HepG2 (cell line): ENCODE results near the gene RALB. TPM values are rescaled to one million over a fixed set of nuclear protein-coding genes. Genes with fewer than 3 reads are reported as not detected.

Experiments
- ARID5B ChIP-seq: IDR thresholded peaks from 2 replicates; pipeline ENCODE4 v1.4.0; 2020; ENCODE audit warnings: mild to moderate bottlenecking, missing genetic modification reagents
- CCDC6 ChIP-seq: sonication (generic); formaldehyde crosslinking; IDR thresholded peaks from 2 replicates; pipeline ENCODE4 v1.8.1; 2022; ENCODE audit warnings: mild to moderate bottlenecking, missing genetic modification reagents, moderate library complexity
- E2F5 ChIP-seq: sonication (generic); formaldehyde crosslinking; conservative IDR thresholded peaks from 2 replicates; pipeline ENCODE4 v1.4.0; 2020; ENCODE audit warnings: missing genetic modification reagents
- GATA4 ChIP-seq: sonication (generic); IDR thresholded peaks from 2 replicates; pipeline ENCODE4 v1.6.1; 2016; ENCODE audit warnings: antibody characterized with exemption, low read depth, borderline replicate concordance
- IRF2 ChIP-seq: IDR thresholded peaks from 2 replicates; pipeline ENCODE4 v1.6.1; 2018; ENCODE audit warnings: missing genetic modification reagents, missing compliant biosample characterization
- KDM5B ChIP-seq: sonication (generic); formaldehyde crosslinking; IDR thresholded peaks from 2 replicates; pipeline ENCODE4 v1.4.0; 2020; ENCODE audit warnings: missing genetic modification reagents, mild to moderate bottlenecking, borderline replicate concordance
- NFIC ChIP-seq: IDR thresholded peaks from 2 replicates; pipeline ENCODE4 v1.6.1; 2012; ENCODE audit warnings: mild to moderate bottlenecking, low read length, inconsistent platforms
- SALL2 ChIP-seq: sonication (generic); formaldehyde crosslinking; IDR thresholded peaks from 2 replicates; pipeline ENCODE4 v1.8.1; 2023; ENCODE audit warnings: mild to moderate bottlenecking, missing genetic modification reagents, inconsistent platforms
- SMARCC2 ChIP-seq: fragments of 450-650 bp; IDR thresholded peaks from 2 replicates; pipeline ENCODE4 v1.6.1; 2017; ENCODE audit warnings: antibody characterized with exemption, mild to moderate bottlenecking
- STAG1 ChIP-seq: sonication (generic); formaldehyde crosslinking; IDR thresholded peaks from 2 replicates; pipeline ENCODE4 v1.4.0; 2020; ENCODE audit warnings: missing genetic modification reagents
- THRA ChIP-seq: sonication (generic); formaldehyde crosslinking; IDR thresholded peaks from 2 replicates; pipeline ENCODE4 v1.4.0; 2020; ENCODE audit warnings: missing genetic modification reagents, borderline replicate concordance
- ZBTB38 ChIP-seq: sonication (generic); formaldehyde crosslinking; IDR thresholded peaks from 2 replicates; pipeline ENCODE4 v1.5.1; 2020; ENCODE audit warnings: mild to moderate bottlenecking, missing genetic modification reagents
- ZNF30 ChIP-seq: sonication (generic); formaldehyde crosslinking; IDR thresholded peaks from 2 replicates; pipeline ENCODE4 v1.5.0; 2020; ENCODE audit warnings: mild to moderate bottlenecking, missing genetic modification reagents
- ZNF343 ChIP-seq: sonication (generic); formaldehyde crosslinking; IDR thresholded peaks from 2 replicates; pipeline ENCODE4 v1.4.0; 2020; ENCODE audit warnings: mild to moderate bottlenecking, missing genetic modification reagents
- ZNF414 ChIP-seq: sonication (generic); formaldehyde crosslinking; IDR thresholded peaks from 2 replicates; pipeline ENCODE4 v1.5.0; 2020; ENCODE audit warnings: missing genetic modification reagents
- polyA plus RNA-seq, 8 experiments: library from polyadenylated mRNA; depleted of rRNA in 3 of 8; stranded (reverse) in 7 of 8; unstranded in 1 of 8; fragments of >200 nt; fragmentation: Illumina TruSeq in 4 of 8; extraction: Trizol in 4 of 8; gene quantifications; 2 replicates each; pipeline versions ENCODE4 v1.2.1 to v1.2.3, GENCODE V29; 2011 to 2016; ENCODE audit warnings: low read depth in 4 of 8, missing spikeins in 1 of 8, mixed read lengths in 1 of 8; ENCODE audit not compliant: insufficient read depth in 1 of 8
- total RNA-seq, 5 experiments: library from RNA; depleted of rRNA; stranded (reverse); fragments of >200 nt; fragmentation: Illumina TruSeq; extraction: Trizol; gene quantifications; 2 replicates each; pipeline ENCODE4 v1.2.3, GENCODE V29; 2016; ENCODE audit warnings: low read depth in 1 of 5
- TF ChIP-seq, protein P1 (sequence below): sonication (generic); formaldehyde crosslinking; IDR thresholded peaks from 2 replicates; pipeline ENCODE4 v1.8.1; 2023; ENCODE audit warnings: mild to moderate bottlenecking, inconsistent platforms, moderate library complexity, missing genetic modification reagents, borderline replicate concordance
- TF ChIP-seq, protein P2 (sequence below): sonication (generic); formaldehyde crosslinking; IDR thresholded peaks from 2 replicates; pipeline ENCODE4 v1.4.0; 2020; ENCODE audit warnings: missing genetic modification reagents
- TF ChIP-seq, protein P3 (sequence below): sonication (generic); formaldehyde crosslinking; IDR thresholded peaks from 2 replicates; pipeline ENCODE4 v1.5.1; 2020; ENCODE audit warnings: missing genetic modification reagents, mild to moderate bottlenecking, borderline replicate concordance

Gene RALB
- total and polyA plus RNA-seq, 2 of the 13 experiments (the other 11 are each of a cell fraction or from before 2014, with no cell fraction given) = 37.8 to 43.2 TPM

DNA sequence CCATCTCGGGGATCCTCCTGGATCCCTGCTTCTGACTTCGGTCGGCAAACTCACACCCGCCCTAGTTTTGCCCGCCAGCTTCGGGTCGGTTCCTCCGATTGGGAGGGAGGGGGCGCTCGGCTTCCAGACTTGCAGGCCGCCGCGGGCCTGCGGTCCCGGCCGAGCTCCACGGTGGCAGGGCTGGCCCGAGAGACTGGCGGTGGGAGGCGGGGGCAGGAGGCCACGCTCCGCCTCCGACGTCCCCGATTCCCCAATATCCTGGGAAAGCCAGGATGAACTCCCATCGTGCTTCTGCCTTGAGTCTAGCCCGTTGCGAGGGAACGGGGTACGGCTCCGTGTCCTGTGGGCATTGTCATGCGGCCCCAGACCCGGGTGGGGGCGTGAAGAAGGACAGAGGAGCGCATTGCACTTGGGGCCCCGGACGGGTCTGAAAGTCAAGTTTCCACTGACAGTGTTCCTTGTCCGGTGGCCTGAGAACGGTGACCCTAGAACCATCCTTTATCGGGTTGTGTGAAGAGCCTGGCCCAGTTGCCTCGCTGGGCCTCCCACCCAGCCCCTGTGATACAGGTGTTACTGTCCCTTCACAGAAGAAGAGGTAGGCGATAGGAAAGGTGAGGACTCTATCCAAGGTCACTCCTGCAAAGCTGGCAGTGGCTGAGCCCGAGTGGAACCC, 90.9 kb downstream of the RALB start (continued):
- no peak for TF ChIP-seq GATA4
- TF ChIP-seq KDM5B (CRISPR knock-in tag) = peak; percentile 46
- no peak for TF ChIP-seq NFIC
- peak; percentile 78; the same call in 1 of the 2 replicates for TF ChIP-seq ZNF414 (CRISPR knock-in tag)
- TF ChIP-seq THRA (CRISPR knock-in tag) = peak; percentile 53; the same call in 1 of the 2 replicates
- TF ChIP-seq STAG1 (CRISPR knock-in tag) = peak; percentile 99
- TF ChIP-seq E2F5 = no peak; the same call in 1 of the 2 replicates
- no peak for TF ChIP-seq ZNF30 (CRISPR knock-in tag)
- TF ChIP-seq ARID5B (CRISPR knock-in tag) = peak; percentile 70; the same call in 1 of the 2 replicates
- TF ChIP-seq SALL2 (CRISPR knock-in tag) = peak; percentile 68
- peak; percentile 45; the same call in 1 of the 2 replicates for TF ChIP-seq IRF2 (CRISPR knock-in tag)
- TF ChIP-seq ZNF343 (CRISPR knock-in tag) = no peak
- peak; percentile 67; the same call in 1 of the 2 replicates for TF ChIP-seq ZBTB38
- peak; percentile 59; the same call in 1 of the 2 replicates for TF ChIP-seq CCDC6 (CRISPR knock-in tag)
- TF ChIP-seq, protein P1, sequence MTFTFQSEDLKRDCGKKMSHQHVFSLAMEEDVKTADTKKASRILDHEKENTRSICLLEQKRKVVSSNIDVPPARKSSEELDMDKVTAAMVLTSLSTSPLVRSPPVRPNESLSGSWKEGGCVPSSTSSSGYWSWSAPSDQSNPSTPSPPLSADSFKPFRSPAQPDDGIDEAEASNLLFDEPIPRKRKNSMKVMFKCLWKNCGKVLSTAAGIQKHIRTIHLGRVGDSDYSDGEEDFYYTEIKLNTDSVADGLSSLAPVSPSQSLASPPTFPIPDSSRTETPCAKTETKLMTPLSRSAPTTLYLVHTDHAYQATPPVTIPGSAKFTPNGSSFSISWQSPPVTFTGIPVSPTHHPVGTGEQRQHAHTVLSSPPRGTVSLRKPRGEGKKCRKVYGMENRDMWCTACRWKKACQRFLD = 0 out of 2 replicates have a peak, but pooled peaks have one; percentile 36
- TF ChIP-seq, protein P2, sequence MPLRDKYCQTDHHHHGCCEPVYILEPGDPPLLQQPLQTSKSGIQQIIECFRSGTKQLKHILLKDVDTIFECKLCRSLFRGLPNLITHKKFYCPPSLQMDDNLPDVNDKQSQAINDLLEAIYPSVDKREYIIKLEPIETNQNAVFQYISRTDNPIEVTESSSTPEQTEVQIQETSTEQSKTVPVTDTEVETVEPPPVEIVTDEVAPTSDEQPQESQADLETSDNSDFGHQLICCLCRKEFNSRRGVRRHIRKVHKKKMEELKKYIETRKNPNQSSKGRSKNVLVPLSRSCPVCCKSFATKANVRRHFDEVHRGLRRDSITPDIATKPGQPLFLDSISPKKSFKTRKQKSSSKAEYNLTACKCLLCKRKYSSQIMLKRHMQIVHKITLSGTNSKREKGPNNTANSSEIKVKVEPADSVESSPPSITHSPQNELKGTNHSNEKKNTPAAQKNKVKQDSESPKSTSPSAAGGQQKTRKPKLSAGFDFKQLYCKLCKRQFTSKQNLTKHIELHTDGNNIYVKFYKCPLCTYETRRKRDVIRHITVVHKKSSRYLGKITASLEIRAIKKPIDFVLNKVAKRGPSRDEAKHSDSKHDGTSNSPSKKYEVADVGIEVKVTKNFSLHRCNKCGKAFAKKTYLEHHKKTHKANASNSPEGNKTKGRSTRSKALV (CRISPR knock-in tag) = peak; percentile 76; the same call in 1 of the 2 replicates
- no peak for TF ChIP-seq SMARCC2
- TF ChIP-seq, protein P3, sequence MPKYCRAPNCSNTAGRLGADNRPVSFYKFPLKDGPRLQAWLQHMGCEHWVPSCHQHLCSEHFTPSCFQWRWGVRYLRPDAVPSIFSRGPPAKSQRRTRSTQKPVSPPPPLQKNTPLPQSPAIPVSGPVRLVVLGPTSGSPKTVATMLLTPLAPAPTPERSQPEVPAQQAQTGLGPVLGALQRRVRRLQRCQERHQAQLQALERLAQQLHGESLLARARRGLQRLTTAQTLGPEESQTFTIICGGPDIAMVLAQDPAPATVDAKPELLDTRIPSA (CRISPR knock-in tag) = no peak
